A673 (cell line): ENCODE data around the gene ABCC9.

Experiments
- EZH2 ChIP-seq: fragments of 200-600 bp; sonication (generic); IDR thresholded peaks from 2 replicates; pipeline ENCODE4 v1.6.1; 2017; ENCODE audit warnings: borderline replicate concordance, low read depth, mild to moderate bottlenecking, mixed read lengths, antibody characterized with exemption, low read length; ENCODE audit not compliant: poor library complexity, severe bottlenecking
- TF ChIP-seq, protein P1 (sequence below): fragments of 300-800, 200-600 bp; sonication (generic); conservative IDR thresholded peaks from 2 replicates; pipeline ENCODE4 v1.5.1; 2017; ENCODE audit warnings: low read depth, mild to moderate bottlenecking, antibody characterized with exemption, low read length, moderate library complexity, mixed read lengths

DNA sequence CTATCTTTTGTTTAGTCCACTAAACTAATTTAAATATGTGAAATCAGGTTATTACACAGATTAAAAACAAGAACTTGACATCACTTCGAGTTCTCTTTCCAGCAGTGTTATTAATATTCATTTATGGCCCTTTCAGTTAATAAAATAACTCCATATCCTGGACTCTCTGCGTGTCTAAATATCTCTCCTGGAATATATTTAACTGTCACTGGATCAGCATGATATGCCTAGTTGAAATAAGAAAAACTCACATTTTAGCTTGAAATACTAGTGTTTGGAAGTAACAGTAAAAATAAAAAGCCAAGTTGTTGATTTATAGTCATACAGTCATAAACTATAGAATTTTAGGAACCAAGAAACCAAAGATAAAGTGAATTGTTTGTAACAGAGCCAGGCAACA lies 45.6 kb downstream of the ABCC9 start:
- no peak for TF ChIP-seq EZH2
- TF ChIP-seq, protein P1, sequence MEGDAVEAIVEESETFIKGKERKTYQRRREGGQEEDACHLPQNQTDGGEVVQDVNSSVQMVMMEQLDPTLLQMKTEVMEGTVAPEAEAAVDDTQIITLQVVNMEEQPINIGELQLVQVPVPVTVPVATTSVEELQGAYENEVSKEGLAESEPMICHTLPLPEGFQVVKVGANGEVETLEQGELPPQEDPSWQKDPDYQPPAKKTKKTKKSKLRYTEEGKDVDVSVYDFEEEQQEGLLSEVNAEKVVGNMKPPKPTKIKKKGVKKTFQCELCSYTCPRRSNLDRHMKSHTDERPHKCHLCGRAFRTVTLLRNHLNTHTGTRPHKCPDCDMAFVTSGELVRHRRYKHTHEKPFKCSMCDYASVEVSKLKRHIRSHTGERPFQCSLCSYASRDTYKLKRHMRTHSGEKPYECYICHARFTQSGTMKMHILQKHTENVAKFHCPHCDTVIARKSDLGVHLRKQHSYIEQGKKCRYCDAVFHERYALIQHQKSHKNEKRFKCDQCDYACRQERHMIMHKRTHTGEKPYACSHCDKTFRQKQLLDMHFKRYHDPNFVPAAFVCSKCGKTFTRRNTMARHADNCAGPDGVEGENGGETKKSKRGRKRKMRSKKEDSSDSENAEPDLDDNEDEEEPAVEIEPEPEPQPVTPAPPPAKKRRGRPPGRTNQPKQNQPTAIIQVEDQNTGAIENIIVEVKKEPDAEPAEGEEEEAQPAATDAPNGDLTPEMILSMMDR, result no peak
